B cell (primary cell): ENCODE measurements around the gene VAV2.

ENCODE experiments used
- EZH2 ChIP-seq: IDR thresholded peaks from 2 replicates; pipeline ENCODE4 v1.6.1; 2012; ENCODE audit warnings: borderline replicate concordance, low read depth, mild to moderate bottlenecking, moderate library complexity, low read length; ENCODE audit not compliant: insufficient read depth, poor library complexity, severe bottlenecking
- TF ChIP-seq, protein P1 (sequence below): fragments of 200-600 bp; IDR thresholded peaks from one replicate; pipeline ENCODE4 v1.8.0; 2022; ENCODE audit warnings: antibody characterized with exemption, mild to moderate bottlenecking

DNA sequence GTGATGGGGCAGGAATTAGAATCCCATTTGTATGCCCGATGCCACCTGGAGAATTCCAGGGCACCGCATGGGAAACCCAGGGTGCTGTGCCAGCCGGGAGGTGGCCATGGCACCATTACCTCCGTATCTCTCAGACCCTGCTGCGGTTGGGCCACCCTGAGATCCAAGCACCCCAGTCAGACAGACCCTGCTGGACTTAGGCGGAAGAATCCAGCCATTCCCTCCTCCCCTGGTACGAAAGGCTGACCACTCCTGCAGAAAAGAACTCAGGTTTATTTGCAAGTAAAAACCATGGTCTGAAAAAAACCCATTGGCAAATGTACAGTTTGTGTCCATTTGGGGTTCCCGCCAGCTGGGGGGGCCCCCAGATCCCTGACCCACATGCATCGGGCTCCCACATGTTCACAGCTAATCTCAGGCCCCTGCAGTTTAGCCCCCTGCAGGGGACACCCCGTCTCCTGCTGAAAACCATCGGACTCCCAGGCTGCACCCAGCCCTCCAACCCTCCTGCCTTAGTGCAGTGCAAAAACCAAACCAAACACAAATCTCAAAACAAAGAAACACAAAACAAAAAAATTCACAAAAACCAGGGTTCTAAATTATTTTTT lies 230.4 kb downstream of the VAV2 start:
- TF ChIP-seq, protein P1, sequence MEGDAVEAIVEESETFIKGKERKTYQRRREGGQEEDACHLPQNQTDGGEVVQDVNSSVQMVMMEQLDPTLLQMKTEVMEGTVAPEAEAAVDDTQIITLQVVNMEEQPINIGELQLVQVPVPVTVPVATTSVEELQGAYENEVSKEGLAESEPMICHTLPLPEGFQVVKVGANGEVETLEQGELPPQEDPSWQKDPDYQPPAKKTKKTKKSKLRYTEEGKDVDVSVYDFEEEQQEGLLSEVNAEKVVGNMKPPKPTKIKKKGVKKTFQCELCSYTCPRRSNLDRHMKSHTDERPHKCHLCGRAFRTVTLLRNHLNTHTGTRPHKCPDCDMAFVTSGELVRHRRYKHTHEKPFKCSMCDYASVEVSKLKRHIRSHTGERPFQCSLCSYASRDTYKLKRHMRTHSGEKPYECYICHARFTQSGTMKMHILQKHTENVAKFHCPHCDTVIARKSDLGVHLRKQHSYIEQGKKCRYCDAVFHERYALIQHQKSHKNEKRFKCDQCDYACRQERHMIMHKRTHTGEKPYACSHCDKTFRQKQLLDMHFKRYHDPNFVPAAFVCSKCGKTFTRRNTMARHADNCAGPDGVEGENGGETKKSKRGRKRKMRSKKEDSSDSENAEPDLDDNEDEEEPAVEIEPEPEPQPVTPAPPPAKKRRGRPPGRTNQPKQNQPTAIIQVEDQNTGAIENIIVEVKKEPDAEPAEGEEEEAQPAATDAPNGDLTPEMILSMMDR, result no peak
- no peak for TF ChIP-seq EZH2
